ENCODE results near the gene ANAPC2. TPM values are rescaled to one million over a fixed set of nuclear protein-coding genes. Genes with fewer than 3 reads are reported as not detected.

Gene ANAPC2
- total and polyA plus RNA-seq, 7 donors: 12.5 to 49.3 (median 23.2) TPM

GRCh38 chr9:137141050-137141810 lies 47.1 kb downstream of the ANAPC2 start:
- Histone ChIP-seq H3K27ac (no peak overlapping the region), H3K36me3 (no peaks in the 10 kb centered on the region), H3K27me3 (peaks cover 45 to 91% (median 83%) of the 10 kb centered on the region in 3 donors), H3K4me1 (peaks cover 0 to 12% (median 9%) of the 10 kb centered on the region in 4 donors), H3K4me3 (no peak overlapping the region), H3K9me3 (no peaks in the 10 kb centered on the region)
- TF ChIP-seq POLR2A (IDR thresholded peaks at IDR 0.05): no peak
- DNase-seq: no peak
- intact Hi-C loops (cut with DNase I): no loop called here
- WGBS, 2 donors: 69 to 77% methylated on average over 17 of the region's 17 CpGs

- no peaks in the 10 kb centered on the region for H3K9me3 ChIP-seq
- no peak overlapping the region for H3K4me3 ChIP-seq
- peaks cover 45 to 91% (median 77%) of the 10 kb centered on the region in 3 donors for H3K27me3 ChIP-seq
- intact Hi-C loops (cut with DNase I): no loop called here
- no peaks in the 10 kb centered on the region for H3K36me3 ChIP-seq
- TF ChIP-seq CTCF (IDR thresholded peaks at IDR 0.05) (no peak), POLR2AphosphoS5 (IDR thresholded peaks at IDR 0.05) (no peak), POLR2A (IDR thresholded peaks at IDR 0.05) (no peak), EP300 (IDR thresholded peaks at IDR 0.05) (no peak)
- H3K4me1 ChIP-seq: peaks cover 0 to 12% (median 9%) of the 10 kb centered on the region in 4 donors
- DNase-seq: no peak
- no peak overlapping the region for H3K27ac ChIP-seq
- 62 to 68% methylated on average over 26 of the region's 26 CpGs for WGBS, 2 donors
These were observed 48.0 kb downstream of the ANAPC2 start for GRCh38 chr9:137140151-137141012.

GRCh38 chr9:137139468-137140150 lies 48.8 kb downstream of the ANAPC2 start:
- Histone ChIP-seq H3K4me1 (peaks cover 0 to 12% (median 9%) of the 10 kb centered on the region in 4 donors), H3K27ac (no peak overlapping the region), H3K9me3 (no peaks in the 10 kb centered on the region), H3K27me3 (peaks cover 45 to 99% (median 77%) of the 10 kb centered on the region in 3 donors), H3K36me3 (no peaks in the 10 kb centered on the region), H3K4me3 (no peak overlapping the region)
- TF ChIP-seq EP300 (IDR thresholded peaks at IDR 0.05): no peak
- no peak for TF ChIP-seq POLR2AphosphoS5 (IDR thresholded peaks at IDR 0.05)
- no peak for TF ChIP-seq POLR2A (IDR thresholded peaks at IDR 0.05)
- TF ChIP-seq CTCF (IDR thresholded peaks at IDR 0.05): no peak
- 37 to 44% methylated on average over 37 of the region's 37 CpGs for WGBS, 2 donors
- DNase-seq: no peak
- intact Hi-C loops (cut with DNase I): no loop called here

- Histone ChIP-seq H3K27me3 (peaks cover 45 to 100% (median 77%) of the 10 kb centered on the region in 3 donors), H3K9me3 (no peaks in the 10 kb centered on the region), H3K36me3 (no peaks in the 10 kb centered on the region), H3K27ac (no peak within 1 kb of the TSS), H3K4me1 (peaks cover 0 to 12% (median 9%) of the 10 kb centered on the region in 4 donors), H3K4me3 (peak within 1 kb of the TSS in 2 of 4 donors; percentile 9 to 15)
- intact Hi-C loops (cut with DNase I): no loop called here
- DNase-seq: no peak
- WGBS, 2 donors: 9 to 20% methylated on average over 104 of the region's 104 CpGs
- TF ChIP-seq EP300 (IDR thresholded peaks at IDR 0.05) (no peak), POLR2AphosphoS5 (IDR thresholded peaks at IDR 0.05) (no peak), POLR2A (IDR thresholded peaks at IDR 0.05) (no peak), CTCF (IDR thresholded peaks at IDR 0.05) (no peak)
These were observed 49.5 kb downstream of the ANAPC2 start, which contains the start of gene GRIN1 for GRCh38 chr9:137138722-137139467. Gene GRIN1 (plus strand): TSS chr9:137139154. CDS start chr9:137139487, 333 bp downstream.

Data from sigmoid colon (tissue), 7 donors.